SKM-1 (cell line): ENCODE results near the gene FNIP1.
"Not testable (repeated sequence)": the region's sequence is repeated elsewhere in the genome, so short reads cannot be mapped to it uniquely, and the experiment has no call there.

Experiments
- DNase-seq: peaks from one replicate; lab custom pipeline; 2025; ENCODE audit not compliant: unreplicated experiment; lab: John Stamatoyannopoulos, UW

The FNIP1 gene

DNA sequence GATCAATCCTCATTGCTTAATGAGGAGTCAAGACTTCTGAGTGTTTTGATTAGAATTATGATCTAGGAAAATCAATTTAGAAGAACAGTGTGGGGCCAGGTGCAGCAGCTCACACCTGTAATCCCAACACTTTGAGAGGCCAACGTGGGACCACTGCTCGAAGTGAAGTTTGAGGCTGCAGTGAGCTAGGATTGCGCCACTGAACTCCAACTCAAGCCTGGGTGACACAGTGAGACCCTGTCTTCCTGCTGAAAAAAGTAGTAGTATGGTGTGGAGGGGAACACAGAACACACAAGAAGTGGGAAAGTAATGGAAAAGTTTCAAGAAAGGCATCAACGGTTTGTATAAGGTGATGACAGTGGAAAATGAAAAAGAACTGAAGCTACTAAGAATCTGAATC, 9.1 kb downstream of the FNIP1 start:
- DNase-seq = no peak

DNA sequence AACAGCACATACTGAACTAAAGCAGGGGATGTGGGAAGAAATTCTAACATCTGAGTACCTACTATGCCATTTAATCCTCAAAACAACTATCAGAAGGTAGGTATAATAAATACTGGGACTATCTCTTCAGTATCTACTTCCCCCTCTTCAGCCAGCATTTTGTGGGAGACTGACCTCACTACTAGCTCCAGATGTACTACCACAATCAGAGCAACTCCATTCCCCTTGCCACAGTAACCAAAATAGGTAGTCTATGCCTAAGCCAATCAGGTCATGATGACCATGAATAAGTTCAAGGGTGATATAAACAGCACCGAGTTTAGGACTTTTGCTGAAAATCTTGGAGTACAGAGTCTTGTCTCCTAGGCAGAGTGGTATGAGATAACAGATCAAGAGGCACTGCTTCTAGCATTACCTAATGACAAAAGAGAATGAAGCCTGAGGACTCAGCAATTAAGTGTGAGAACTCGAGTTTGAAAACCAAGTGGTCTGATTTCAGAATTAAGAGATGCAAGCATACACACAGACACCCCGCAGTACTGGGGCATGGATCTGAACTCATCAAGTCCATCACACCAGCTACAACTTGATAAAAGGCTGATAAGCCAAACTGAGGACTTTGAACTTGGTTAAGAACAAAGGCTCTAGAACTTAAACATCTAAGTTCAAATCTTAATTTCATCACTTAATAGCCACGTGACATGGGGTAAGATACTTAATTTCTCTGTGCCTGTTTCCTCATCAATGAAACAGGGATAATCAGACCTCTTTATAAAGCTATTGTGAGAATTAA, 9.7 kb downstream of the FNIP1 start:
- DNase-seq = no peak

DNA sequence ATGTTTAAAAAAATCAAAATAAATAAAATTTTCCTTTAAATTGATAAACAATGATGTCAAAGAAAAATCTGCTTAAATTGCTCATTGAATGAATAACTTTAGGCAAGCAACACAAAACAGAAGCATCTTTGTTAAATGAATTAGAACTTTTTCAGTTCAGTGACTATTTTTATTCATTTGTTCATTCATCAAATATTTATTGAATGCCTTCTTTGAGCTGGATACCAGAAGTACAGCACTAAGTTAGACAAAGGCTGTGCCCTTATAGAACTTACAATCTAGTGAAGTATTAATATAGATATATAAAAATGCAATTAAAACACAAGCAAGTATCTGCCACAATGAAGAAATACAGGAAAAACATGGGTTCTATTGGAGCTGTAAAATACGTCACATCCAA, 10.8 kb downstream of the FNIP1 start:
- no peak for DNase-seq

DNA sequence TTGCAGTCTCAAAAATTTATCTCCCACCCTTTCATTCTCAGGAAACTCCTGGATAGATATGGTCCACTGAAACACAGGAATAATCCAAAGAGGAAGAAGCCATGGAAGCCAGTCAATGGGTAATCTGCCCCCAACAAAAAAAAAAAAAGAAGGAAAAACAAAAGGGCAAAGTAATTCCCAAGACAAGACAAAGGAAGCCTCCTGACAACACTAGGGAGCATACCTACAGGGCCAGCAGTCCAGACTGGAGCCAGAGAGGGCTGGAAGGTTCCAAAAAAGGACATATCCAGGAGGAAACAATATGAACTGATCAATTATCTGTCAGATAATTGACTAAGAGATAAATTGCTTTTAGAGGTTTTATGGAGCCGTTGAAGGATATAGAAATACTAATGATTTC, 12.9 kb downstream of the FNIP1 start:
- no peak for DNase-seq

DNA sequence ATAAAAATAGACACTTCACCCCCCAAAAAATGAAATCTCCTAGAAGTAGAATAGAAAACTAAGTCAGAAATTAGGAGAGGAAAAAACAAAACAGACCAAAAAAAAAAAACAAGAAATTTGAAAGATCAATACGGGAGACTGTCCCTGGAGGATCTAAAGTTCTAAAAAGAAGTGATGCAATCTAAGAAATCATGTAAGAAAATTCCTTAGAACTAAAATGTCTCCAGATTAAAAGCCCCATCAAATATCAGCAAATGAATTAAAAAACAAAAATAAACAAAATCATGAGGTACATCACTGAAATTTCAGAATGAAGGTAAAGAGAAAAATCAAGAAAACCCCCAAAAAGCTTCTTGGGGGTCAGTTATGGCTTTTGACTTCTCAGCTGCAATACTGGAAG, 13.5 kb downstream of the FNIP1 start:
- no peak for DNase-seq

DNA sequence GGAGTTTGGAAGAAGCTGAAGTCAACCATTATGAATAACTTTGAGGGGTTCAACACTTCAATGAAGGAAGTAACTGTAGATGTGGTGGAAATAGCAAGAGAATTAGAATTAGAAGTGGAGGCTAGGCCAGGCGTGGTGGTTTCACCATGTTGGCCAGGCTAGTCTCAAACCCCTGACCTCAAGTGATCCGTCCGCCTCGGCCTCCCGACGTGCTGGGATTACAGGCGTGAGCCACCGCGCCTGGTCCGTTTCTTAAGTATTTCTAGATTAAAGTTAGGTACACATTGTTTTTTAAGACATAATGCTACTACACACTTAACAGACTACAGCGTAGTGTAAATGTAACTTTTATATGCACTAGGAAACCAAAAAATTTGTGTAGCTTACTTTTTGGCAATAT, 14.1 kb downstream of the FNIP1 start:
- DNase-seq = no peak

DNA sequence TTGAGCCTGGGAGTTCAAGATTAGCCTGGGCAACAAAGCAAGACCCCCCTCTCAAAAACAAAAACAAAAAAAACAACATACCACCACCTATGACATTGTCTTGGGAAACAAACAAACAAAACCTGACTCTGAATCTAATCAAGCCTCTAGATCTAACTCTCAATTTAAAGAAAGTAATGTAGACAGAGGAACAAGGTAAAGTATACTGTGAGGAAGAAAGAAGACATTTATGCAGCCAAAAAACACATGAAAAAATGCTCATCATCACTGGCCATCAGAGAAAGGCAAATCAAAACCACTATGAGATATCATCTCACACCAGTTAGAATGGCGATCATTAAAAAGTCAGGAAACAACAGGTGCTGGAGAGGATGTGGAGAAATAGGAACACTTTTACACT, 18.7 kb downstream of the FNIP1 start:
- not testable (repeated sequence) for DNase-seq

DNA sequence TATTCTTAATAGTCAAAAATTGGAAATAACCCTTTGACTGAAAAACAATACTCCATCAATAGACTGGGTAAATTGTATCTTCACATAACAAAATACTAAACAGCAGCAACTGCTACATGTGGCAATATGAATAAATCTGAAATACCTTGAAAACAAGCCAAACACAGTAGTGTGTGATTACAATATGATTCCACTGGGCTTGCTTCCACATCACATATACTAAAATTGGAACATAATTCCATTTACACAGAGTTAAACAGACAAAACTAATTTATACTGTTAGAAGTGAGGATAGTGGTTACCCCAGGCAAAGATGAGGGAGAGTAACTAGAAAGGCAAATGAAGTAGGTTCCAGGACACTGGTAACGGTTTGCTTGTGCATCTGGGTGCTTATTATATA, 20.4 kb downstream of the FNIP1 start:
- no peak for DNase-seq

DNA sequence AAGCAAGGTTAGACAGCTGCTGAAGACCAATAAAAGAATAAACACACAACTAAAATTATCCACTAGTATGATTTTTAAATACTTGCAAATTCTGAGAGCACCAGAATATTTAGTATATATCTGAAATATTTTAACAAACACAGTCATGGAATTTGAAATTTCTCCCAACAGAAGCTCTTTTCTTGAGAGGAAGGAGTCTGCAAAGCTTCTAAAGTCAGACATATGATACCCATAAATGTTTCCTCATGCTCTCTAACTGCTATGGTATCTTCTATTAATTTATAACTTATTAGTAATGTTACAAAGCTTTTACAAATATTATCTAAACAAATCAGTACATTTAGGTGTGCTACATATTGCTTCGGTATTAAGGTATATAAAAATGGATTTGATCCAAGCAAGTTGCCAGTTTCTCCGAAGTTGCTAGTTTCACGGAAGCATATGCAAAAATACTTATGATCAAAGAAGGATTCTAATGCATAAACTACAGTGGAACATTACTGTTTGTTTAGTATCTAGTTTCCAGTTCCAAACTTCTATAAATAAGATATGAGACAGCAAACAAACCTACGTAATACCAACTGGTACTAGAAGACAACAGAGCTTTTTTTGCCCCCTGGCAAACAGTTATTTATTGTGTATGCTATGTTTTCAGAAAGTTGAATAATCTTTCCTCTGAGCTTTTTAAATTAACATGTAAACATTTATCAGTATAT, 22.0 kb downstream of the FNIP1 start:
- DNase-seq = no peak

DNA sequence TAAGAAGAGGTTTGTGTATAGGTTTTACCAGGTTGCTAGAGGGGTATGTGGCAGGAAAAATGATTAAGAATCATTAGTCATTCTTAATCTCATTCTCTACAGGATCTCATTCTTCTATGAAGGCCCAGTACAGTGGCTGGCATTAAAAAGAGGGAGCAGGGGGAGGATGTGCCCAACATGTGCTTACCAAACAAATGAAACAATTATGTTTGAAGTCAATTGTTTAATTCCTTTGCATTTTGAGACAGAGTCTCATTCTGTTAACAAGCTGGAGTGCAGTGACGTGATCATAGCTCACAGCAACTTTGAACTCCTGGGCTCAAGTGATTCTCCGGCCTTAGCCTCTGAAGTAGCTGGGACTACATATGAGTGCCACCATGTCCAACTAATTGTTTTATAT, 23.0 kb downstream of the FNIP1 start:
- no peak for DNase-seq

DNA sequence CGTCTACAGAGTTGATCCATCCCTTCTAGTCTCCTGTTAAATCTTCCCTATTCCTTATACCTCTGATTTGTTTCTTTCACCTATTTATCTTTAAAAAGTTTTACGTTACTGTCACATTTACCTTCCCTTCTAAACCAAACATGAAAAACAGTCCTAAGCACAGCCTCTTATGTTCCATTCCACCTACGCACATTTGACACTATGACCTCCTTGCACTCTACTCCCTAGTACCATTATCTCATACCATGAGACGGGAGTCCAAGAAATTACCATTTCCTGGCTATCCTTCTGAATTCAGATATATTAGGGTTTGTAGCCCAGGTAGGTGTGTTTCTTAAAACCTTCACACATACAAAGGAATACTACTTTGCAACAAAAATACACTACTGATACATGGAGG, 25.1 kb downstream of the FNIP1 start:
- no peak for DNase-seq

DNA sequence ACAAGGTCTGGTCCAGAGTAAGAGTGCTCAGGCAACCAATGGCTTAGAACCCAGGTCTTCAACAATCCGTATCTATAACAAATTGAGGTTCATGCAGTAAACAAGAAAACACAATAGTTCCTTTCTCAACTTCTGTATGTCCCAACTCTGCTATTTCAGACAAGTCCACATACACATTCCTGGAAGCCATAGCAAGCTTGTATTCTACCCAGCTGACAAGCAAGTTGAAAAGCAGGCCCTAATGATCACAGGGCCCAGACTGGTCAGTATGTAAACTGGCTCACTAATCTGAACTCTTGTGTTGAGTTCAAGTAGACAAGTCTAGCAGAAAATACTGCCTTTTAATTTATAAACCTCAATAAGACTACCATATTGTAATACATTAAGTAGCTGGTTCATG, 26.9 kb downstream of the FNIP1 start:
- no peak for DNase-seq

DNA sequence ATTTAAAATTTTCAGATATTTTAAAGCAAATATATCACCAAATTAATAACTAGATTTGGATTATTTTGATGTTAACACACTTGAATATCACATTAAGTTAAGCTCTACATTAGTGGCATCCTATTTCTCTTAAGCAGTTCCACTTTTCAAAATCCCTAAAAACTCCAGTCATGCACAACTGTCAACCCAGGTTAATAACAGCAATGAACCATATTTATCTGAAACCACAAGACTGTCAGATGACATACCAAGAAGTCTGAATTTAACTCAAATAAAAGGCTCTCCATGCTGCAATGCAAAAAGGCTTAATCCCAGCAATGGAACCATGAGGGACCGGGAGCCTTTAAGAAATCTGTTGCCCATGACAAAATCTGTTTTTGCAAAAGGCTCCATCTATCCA, 27.5 kb downstream of the FNIP1 start:
- DNase-seq = no peak

DNA sequence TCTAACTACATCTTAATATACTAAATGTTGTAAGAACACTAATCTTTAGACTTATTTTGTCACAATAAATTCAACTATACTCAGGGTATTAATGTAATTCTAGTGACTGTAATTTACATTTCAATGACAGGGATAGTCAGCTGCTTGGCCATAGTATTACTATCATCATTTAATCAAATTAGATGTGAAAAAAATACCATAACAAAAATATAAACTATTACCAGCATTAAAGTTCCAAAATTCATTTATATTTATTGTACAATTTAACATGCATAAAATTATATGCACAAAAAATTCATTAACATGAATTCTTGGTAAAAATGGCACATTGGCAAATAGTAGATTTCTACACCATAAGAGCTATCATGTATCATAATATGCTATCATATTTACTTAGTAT, 28.9 kb downstream of the FNIP1 start:
- no peak for DNase-seq

DNA sequence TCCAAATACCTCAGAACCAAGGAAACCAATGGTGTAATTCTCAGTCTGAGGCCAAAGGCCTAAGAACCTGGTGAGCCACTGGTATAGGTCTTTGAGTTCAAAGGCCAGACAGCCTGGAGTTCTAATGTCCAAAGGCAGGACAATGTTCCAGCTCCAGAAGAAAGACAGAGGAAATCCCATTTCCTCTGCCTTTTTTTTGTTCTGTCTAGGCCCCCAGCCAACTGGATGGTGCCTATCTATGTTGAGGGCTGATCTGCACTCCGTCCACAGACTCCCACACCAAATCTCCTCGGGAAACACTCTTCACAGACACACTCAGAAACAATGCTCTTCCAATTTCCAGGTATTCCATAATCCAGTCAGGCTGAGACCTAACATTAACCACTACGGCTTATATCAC, 30.1 kb downstream of the FNIP1 start:
- no peak for DNase-seq

DNA sequence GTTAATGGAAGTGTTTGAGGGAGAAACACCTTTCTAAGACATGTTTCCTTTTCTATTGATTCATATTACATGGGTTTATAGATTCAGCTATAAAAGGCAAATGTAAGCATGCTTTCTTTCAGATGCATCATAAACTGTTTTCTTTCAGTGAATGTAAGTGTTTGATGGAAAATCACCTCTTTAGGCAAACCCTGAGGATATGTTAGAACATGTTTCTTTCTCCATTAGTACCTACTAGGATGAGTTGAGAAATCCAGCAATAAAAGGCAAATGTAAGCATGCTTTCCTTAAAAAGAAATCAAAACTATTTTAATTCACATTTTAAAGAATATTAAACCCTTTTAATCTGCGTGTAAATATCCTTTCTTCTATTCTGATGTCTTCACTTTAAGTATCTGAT, 31.6 kb downstream of the FNIP1 start:
- DNase-seq = no peak

DNA sequence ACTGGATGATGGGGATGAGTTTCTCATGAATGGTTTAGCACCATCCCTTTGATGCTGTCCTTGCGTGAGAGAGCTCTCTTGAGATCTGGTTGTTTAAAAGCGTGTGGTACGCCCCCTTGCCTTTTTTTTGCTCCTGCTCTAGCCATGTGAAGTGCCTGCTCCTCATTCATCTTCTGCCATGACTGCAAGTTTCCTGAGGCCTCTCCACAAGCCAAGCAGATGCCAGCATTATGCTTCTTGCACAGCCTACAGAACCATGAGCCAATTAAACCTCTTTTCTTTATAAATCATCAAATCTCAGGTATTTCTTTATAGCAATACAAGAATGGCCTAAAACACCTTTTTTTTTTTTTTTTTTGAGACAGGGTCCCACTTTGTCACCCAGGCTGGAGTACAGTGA, 32.8 kb downstream of the FNIP1 start:
- no peak for DNase-seq

DNA sequence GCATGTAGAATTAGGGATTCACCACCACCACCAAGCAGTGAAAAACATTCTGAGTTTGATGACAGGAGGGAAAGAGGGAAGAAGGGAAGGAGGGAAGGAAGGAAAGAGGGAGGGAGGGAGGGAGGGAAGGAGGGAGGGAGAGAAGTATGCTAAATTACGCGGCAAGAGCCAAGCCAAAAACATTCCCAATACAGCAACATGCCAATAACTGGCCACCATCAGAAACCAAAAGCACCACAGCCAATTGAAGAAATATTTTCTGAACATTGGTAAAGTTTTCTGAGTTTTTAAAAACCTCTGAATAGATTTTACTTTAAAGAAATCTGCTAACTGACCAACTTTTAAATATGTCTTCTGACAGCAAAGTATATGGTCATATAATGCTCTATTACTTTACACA, 36.0 kb downstream of the FNIP1 start:
- DNase-seq = no peak

DNA sequence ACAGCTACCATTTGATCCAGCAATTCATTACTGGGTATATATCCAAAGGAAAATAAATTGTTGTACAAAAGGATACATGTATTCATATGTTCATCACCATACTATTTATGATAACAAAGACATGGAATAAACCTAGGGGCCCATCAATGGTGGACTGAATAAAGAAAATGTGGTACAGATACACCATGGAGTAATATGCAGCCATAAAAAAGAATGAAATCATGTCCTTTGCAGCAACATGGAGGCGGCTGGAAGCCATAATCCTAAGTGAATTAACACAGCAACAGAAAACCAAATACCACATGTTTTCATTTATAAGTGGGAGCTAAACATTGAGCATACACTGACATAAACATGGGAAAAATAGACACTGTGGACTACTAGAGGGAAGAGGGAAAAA, 37.1 kb downstream of the FNIP1 start:
- no peak for DNase-seq

DNA sequence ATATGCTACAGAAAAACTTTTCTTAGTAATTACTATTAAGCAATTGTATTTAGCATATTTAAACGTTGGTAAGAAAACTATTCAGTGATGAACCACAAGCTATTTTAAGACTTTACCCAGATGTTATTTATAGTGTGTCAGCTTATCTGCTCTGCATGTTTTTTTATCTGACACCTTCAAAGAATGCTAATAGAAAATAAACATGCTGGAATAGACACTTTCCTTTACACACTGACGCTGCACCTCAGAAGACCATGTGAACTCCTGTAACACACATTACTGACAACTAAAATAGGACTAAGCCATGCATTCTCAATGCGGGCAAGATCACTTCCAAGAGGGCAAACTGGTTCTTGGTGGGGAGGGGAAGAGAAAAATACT, 38.3 kb downstream of the FNIP1 start:
- no peak for DNase-seq

DNA sequence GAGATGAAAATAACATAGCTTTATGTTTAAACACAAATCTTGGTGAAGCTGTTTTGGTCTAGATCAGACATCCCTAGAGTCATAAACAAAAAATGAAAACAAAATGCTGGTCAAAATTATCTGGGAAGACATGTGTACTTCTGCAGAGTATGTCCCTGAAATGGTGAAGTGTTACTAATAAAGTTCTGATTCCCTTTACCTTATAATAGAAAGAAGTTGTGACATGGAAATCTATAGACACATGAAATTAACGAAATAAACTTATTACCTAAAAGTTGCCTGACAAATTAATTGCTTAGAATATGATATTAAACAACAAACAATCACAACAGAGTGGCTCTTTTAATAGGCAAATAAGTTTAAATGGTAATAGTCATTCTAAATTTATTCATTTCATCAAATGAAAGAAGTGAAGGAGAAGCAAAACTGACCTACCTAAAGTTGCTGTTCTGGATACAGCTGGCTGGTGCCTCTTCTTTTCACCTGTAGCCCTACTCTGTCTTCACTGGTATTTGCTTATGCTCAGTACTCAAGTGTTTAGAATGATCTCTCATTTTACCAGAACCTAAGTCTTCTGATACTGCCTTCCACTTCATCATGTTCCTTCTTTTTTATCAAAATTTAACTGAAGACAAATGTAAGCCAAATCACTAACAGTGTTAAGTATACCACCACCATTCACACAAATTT, 38.8 kb downstream of the FNIP1 start:
- no peak for DNase-seq

DNA sequence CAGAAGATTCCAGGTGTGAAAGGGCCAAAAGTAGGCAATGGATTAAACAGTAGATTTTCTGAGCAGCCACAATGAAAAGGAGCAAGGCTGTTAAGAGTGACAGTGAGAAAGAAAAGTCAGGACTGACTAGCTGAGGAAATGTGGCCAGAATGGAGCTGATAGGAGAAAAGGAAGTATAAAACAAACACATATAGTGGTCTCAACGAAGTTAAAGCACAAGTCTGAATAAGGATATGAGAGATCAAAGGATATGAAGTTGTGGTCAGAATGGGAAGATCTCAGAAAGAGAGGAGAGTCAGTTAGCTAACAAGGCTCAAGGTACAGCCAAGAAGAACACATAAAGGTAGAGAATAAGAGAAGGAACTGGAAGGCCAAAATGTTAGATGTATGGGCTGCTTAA, 39.9 kb downstream of the FNIP1 start:
- no peak for DNase-seq
